PC-9 (cell line): ENCODE results near the gene MRPL55.

Experiments used
- CTCF ChIP-seq: fragments of 200-600 bp; sonication (generic); conservative IDR thresholded peaks from 2 replicates; pipeline ENCODE4 v1.6.1; 2017; ENCODE audit warnings: mixed run types, antibody characterized with exemption, mild to moderate bottlenecking, moderate library complexity
- EZH2 ChIP-seq: fragments of 200-600 bp; sonication (generic); IDR thresholded peaks from 2 replicates; pipeline ENCODE4 v1.8.0; 2017; ENCODE audit warnings: antibody characterized with exemption, low read depth

GRCh38 chr1:228095938-228096337 is 13.2 kb downstream of the MRPL55 start:
- TF ChIP-seq EZH2 (no peak), CTCF (no peak)
